Measurements from ENCODE around the gene CHSY1.

Gene CHSY1

GRCh38 chr15:101168463-101168824 is 83.4 kb downstream of the CHSY1 start:
- peak overlapping the region; percentile 56; the same call in 1 of the 2 replicates for H3K4me3 ChIP-seq
- H4K20me1 ChIP-seq, result no peaks in the 10 kb centered on the region
- no peak for TF ChIP-seq Cebpa-rat (IDR thresholded peaks at IDR 0.05)
- peaks cover 10% of the 10 kb centered on the region; the same call in 1 of the 2 replicates for H3K36me3 ChIP-seq
- H3K27ac ChIP-seq, result peak overlapping the region; percentile 84
- peak overlapping the region; percentile 91 for H3K4me2 ChIP-seq
- H3K27me3 ChIP-seq, result no peaks in the 10 kb centered on the region
- peaks cover 78% of the 10 kb centered on the region for H3K4me1 ChIP-seq
- H3K9me3 ChIP-seq, result peaks cover 31% of the 10 kb centered on the region
- H3K9ac ChIP-seq, result peak overlapping the region; percentile 68; the same call in 1 of the 2 replicates

DNA sequence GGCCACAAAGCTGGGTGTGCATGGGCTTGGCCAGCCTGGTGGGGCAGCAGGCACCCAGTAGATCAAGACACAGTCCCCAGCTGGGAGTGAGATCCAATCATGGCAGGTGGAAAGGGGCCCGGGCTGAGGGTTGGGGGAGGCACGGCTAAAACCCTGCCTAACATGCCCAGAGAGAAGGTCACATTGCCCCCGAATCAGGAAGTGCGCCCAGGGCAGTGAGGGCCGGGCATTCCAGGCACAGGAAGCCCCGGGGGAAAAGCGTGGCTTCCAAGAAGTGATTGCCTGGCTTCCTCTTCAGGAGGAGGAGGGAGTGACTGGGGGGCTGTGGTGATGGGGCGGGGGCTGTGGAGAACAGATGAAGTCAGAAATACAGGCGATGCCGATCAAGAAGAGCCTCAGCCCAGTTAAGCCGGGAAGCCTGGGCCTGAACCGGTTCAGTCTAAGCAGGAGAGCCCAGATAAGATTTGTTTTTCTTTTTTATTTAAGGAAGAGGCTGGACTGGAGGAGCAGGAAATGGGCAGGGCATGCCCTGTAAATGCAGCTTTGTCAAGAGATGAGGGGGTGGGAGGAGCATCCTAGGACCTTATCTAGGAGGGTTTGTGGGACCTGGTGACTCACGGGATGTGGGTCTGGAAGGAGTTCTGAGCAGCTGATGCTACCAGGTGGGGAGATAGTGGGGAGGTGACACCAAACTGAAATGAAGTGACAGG is 83.9 kb downstream of the CHSY1 start:
- Histone ChIP-seq H3K4me3 (peak overlapping the region; percentile 56), H3K4me1 (peaks cover 78% of the 10 kb centered on the region)

GRCh38 chr15:101167411-101167752 is 84.5 kb downstream of the CHSY1 start:
- H4K20me1 ChIP-seq, result no peaks in the 10 kb centered on the region
- H3K4me1 ChIP-seq, result peaks cover 78% of the 10 kb centered on the region
- H3K4me2 ChIP-seq, result peak overlapping the region; percentile 91
- H3K27me3 ChIP-seq, result no peaks in the 10 kb centered on the region
- H3K27ac ChIP-seq, result peak overlapping the region; percentile 84
- TF ChIP-seq Cebpa-rat (IDR thresholded peaks at IDR 0.05), result no peak
- peaks cover 31% of the 10 kb centered on the region for H3K9me3 ChIP-seq
- H3K9ac ChIP-seq, result peak overlapping the region; percentile 68
- peak overlapping the region; percentile 56 for H3K4me3 ChIP-seq
- H3K36me3 ChIP-seq, result peaks cover 10% of the 10 kb centered on the region; the same call in 1 of the 2 replicates

More for the DNA sequence above, 83.9 kb downstream of the CHSY1 start:
- H3K27me3 ChIP-seq, result no peaks in the 10 kb centered on the region
- no peaks in the 10 kb centered on the region for H4K20me1 ChIP-seq
- TF ChIP-seq Cebpa-rat (IDR thresholded peaks at IDR 0.05), result no peak
- H3K4me2 ChIP-seq, result peak overlapping the region; percentile 91
- peaks cover 31% of the 10 kb centered on the region for H3K9me3 ChIP-seq
- peak overlapping the region; percentile 68 for H3K9ac ChIP-seq
- peaks cover 10% of the 10 kb centered on the region; the same call in 1 of the 2 replicates for H3K36me3 ChIP-seq
- H3K27ac ChIP-seq, result peak overlapping the region; percentile 84

DNA sequence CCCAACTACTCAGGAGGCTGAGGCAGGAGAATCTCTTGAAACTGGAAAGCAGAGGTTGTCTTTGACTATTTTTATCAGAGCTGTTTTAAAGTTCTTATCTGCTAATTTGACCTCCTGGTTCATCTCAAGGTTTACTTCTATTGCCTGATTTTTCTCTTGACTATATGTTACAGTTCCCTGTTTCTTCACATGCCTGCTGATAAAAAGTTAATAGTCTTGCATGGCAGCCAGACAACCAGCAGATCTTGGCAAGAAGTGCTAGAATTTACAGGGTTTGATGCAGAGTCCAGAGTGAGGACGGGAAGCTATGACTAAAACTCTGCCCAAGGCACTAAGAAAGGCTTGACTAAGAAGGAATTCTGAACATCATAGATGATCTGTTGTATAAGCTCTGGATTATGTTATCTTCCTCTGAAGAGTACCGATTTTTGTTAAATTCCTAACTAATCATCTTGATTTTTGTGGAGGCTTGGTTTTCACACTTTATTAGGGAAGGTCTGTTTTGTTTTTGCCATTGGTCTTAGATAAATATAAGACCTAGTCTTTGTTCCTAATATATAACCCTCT is 85.9 kb downstream of the CHSY1 start:
- Histone ChIP-seq H3K27me3 (no peaks in the 10 kb centered on the region), H3K4me3 (peak overlapping the region; percentile 44), H3K4me1 (peaks cover 78% of the 10 kb centered on the region), H3K27ac (peak overlapping the region; percentile 84), H3K9me3 (peaks cover 31% of the 10 kb centered on the region), H3K36me3 (peaks cover 10% of the 10 kb centered on the region; the same call in 1 of the 2 replicates), H3K9ac (no peak overlapping the region), H4K20me1 (no peaks in the 10 kb centered on the region), H3K4me2 (peak overlapping the region; percentile 91; the same call in 1 of the 2 replicates)
- TF ChIP-seq Cebpa-rat (IDR thresholded peaks at IDR 0.05), result no peak

DNA sequence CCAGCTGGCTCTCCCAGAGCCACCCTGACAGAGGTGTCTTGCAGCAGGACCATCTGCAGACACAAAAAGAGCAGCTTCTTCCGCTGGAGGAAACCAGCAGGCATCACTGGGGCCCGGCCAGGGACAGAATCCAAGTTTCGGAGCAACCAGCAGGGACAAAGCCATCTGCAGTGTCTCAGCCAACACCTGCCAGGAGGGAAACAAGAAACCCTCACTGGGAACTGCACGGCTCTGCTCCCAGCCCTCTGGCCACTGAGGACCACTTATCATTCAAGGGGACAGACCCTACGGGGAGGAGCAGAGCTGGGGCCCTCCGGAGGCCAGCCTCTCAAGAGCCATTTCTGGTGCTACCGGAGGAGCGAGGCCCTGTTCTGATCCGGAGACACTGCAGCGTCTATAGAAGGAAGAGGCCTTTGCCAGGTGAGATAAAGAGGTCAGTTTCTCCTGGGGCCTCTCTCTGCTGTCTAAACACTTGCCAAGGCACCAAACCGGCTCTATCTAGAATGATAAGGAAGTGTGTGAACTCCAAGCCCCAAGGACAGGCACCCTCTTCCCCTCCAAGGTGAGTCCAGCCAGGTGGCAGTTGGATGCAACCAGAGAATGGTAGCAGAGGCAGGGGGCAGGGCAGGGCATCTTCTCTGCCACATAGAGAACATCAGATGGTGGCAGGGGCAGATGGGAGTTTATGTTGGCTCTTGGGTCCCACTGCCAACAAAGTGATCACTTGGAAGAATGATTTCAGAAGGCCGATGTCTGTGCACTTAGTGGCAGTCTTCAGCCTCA is 89.0 kb downstream of the CHSY1 start:
- no peaks in the 10 kb centered on the region for H4K20me1 ChIP-seq
- H3K36me3 ChIP-seq, result peaks cover 10% of the 10 kb centered on the region; the same call in 1 of the 2 replicates
- H3K9me3 ChIP-seq, result peaks cover 31% of the 10 kb centered on the region
- peak overlapping the region; percentile 91 for H3K4me2 ChIP-seq
- H3K27ac ChIP-seq, result peak overlapping the region; percentile 81
- no peak for TF ChIP-seq Cebpa-rat (IDR thresholded peaks at IDR 0.05)
- 0 out of 2 replicates have a peak overlapping the region, but pooled peaks have one; percentile 13 for H3K4me3 ChIP-seq
- H3K4me1 ChIP-seq, result peaks cover 78% of the 10 kb centered on the region
- no peaks in the 10 kb centered on the region for H3K27me3 ChIP-seq
- peak overlapping the region; percentile 54 for H3K9ac ChIP-seq

DNA sequence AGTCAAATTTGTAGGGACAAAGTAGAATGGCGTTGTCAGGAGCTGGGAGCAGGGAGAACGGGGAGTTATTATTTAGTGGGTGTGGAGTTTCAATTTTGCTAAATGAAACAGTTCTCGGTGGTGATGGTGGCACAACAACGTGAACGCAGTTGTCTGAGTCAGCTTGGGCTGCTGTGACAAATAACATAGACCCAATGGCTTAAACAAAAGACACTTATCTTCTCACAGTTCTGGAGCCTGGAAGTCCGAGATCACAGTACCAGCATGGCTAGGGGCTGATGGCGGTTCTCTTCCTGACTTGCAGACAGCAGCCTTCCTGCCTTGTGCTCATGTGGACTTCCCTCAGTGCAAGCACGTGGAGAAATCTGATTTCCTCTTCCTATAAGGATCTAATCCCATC is 90.2 kb downstream of the CHSY1 start:
- no peaks in the 10 kb centered on the region for H4K20me1 ChIP-seq
- TF ChIP-seq Cebpa-rat (IDR thresholded peaks at IDR 0.05), result no peak
- no peak overlapping the region for H3K9ac ChIP-seq
- peak overlapping the region; percentile 81 for H3K27ac ChIP-seq
- H3K36me3 ChIP-seq, result peaks cover 10% of the 10 kb centered on the region; the same call in 1 of the 2 replicates
- no peak overlapping the region for H3K4me3 ChIP-seq
- peak overlapping the region; percentile 91 for H3K4me2 ChIP-seq
- peaks cover 78% of the 10 kb centered on the region for H3K4me1 ChIP-seq
- peaks cover 31% of the 10 kb centered on the region for H3K9me3 ChIP-seq
- no peaks in the 10 kb centered on the region for H3K27me3 ChIP-seq

DNA sequence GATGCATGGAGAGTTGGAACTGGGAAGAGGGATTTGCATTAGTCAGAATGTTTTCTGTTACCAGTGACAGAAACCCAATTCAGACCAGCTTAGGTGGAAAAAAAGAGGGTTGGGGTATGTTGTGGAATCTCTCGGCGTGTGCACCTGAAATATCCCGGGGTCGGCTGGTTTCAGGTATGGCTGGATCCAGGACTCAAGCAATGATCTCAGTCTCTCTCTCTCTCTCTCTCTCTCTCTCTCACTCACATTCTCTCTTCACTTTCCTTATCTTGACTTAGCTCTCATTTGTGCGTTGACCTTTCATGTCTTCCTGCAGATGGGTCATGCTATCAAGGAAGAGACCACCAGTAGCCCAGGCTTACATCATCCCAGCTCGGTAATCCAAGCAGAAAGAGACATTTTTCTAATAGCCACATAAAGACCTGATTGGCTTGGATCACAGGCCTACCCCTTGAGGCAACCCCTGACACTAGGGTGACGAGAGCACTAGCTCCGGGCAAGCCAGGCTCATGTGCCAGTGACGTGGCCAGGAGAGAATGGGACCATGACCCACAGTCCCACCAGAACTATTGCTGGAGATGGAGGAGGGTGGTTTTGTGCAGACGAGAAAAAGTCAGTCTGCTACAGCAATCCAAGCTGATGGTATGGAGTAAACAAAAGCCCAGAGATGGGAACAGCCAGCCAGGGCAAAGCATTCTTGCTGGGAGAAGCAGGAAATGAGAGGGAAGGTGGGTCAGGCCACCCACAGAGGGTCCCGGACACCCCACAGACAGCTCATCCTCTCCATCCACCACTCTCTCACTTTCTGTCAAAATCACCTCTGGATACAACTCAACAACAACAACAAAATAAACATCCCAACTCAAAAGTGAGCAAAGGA is 91.7 kb downstream of the CHSY1 start:
- peaks cover 88% of the 10 kb centered on the region for H3K4me1 ChIP-seq
- peak overlapping the region; percentile 42; the same call in 1 of the 2 replicates for H3K4me3 ChIP-seq
- peaks cover 16% of the 10 kb centered on the region for H3K9me3 ChIP-seq
- no peaks in the 10 kb centered on the region for H3K27me3 ChIP-seq
- no peaks in the 10 kb centered on the region for H4K20me1 ChIP-seq
- TF ChIP-seq Cebpa-rat (IDR thresholded peaks at IDR 0.05), result no peak
- peak overlapping the region; percentile 85 for H3K27ac ChIP-seq
- H3K36me3 ChIP-seq, result peaks cover 3% of the 10 kb centered on the region; the same call in 1 of the 2 replicates
- H3K9ac ChIP-seq, result peak overlapping the region; percentile 67; the same call in 1 of the 2 replicates
- peak overlapping the region; percentile 91 for H3K4me2 ChIP-seq

- no peak for TF ChIP-seq Cebpa-rat (IDR thresholded peaks at IDR 0.05)
- Histone ChIP-seq H3K4me3 (peak overlapping the region; percentile 42), H3K9ac (peak overlapping the region; percentile 67), H3K27me3 (no peaks in the 10 kb centered on the region), H3K27ac (peak overlapping the region; percentile 85), H3K9me3 (peaks cover 8% of the 10 kb centered on the region), H3K4me1 (peaks cover 97% of the 10 kb centered on the region), H3K4me2 (peak overlapping the region; percentile 91), H3K36me3 (peaks cover 1% of the 10 kb centered on the region; the same call in 1 of the 2 replicates), H4K20me1 (no peaks in the 10 kb centered on the region)
These were observed 92.5 kb downstream of the CHSY1 start for GRCh38 chr15:101159096-101159935.

Data from BLaER1 (cell line).